HepG2 (cell line): Measurements from ENCODE around the gene AARS2. TPM values are rescaled to one million over a fixed set of nuclear protein-coding genes. Genes with fewer than 3 reads are reported as not detected.

Experiments
- ATAC-seq: fragments of 200-7000 bp; cut with Tn5 transposase; 3 replicates; pipeline ENCODE4 v1.9.1; 2020; ENCODE audit warnings: mild to moderate bottlenecking, moderate library complexity
- BruUV-seq: library from RNA; stranded (reverse); fragments of 400-500 nt; replicated peaks from 2 replicates; lab custom pipeline; 2021; lab: Mats Ljungman, UMichigan
- CTCF ChIA-PET: fragments of 300-600 bp; formaldehyde crosslinking; extraction: SDS; loops from one replicate; lab custom pipeline; 2021; ENCODE audit warnings: low total read pairs, inconsistent platforms, low intra/inter-chr PET ratio; lab: Yijun Ruan, JAX
- POLR2A ChIA-PET: fragments of 350-600 bp; sonication (Branson Sonifier 250); formaldehyde crosslinking; loops from one replicate; lab custom pipeline; 2020; ENCODE audit warnings: antibody characterized with exemption, inconsistent platforms; lab: Yijun Ruan, JAX
- DNase-seq: peaks from one replicate; pipeline ENCODE4 v3.0.0-alpha.2; 2015; ENCODE audit warnings: low spot score
- FAIRE-seq: peaks from 3 replicates; lab custom pipeline; 2011; peaks lifted over from hg19 to GRCh38; lab: Jason Lieb, UNC
- H2AFZ ChIP-seq: one replicate; pipeline ENCODE4 v1.6.1; 2011; ENCODE audit warnings: low read length, inconsistent platforms
- H3K27ac ChIP-seq: fragments of 300-600 bp; 3 replicates; pipeline ENCODE4 v1.8.0; 2011; ENCODE audit warnings: mixed run types, mild to moderate bottlenecking, mixed read lengths, low read length, inconsistent platforms; ENCODE audit not compliant: insufficient read depth; ENCODE audit errors: extremely low read length
- H3K27me3 ChIP-seq, 2 experiments: fragments of 200-600 bp in 1 of 2; 2 replicates in 1 of 2; 3 replicates in 1 of 2; pipeline versions ENCODE4 v1.6.0 to v1.8.0; 2011; ENCODE audit warnings: low read length in 2 of 2, mild to moderate bottlenecking in 2 of 2, moderate library complexity in 2 of 2, inconsistent platforms in 1 of 2; ENCODE audit not compliant: insufficient read depth in 2 of 2, control insufficient read depth in 1 of 2
- H3K36me3 ChIP-seq, 2 experiments: fragments of 200-600 bp in 1 of 2; replicated peaks in 1 of 2; 2 replicates in 1 of 2; 3 replicates in 1 of 2; pipeline versions ENCODE4 v1.5.1 to v1.8.0; 2011; ENCODE audit warnings: low read length in 2 of 2, inconsistent platforms in 1 of 2; ENCODE audit not compliant: insufficient read depth in 2 of 2, control insufficient read depth in 1 of 2
- H3K4me1 ChIP-seq: 2 replicates; pipeline ENCODE4 v1.5.1; 2012; ENCODE audit warnings: low read length, inconsistent platforms; ENCODE audit not compliant: insufficient read depth
- H3K4me2 ChIP-seq: 2 replicates; pipeline ENCODE4 v1.6.0; 2011; ENCODE audit warnings: low read depth, low read length, inconsistent platforms
- H3K4me3 ChIP-seq, 3 experiments: fragments of 200-600 bp in 1 of 3; sonication (generic), shearing (Covaris generic) in 1 of 3; replicated peaks in 1 of 3; 2 replicates each; pipeline ENCODE4 v1.5.1; 2011 to 2016; ENCODE audit warnings: low read length in 3 of 3, inconsistent platforms in 2 of 3, low read depth in 2 of 3, mild to moderate bottlenecking in 2 of 3, control low read depth in 1 of 3, mixed read lengths in 1 of 3; ENCODE audit not compliant: insufficient read depth in 1 of 3
- H3K79me2 ChIP-seq: one replicate; pipeline ENCODE4 v1.6.1; 2011; ENCODE audit warnings: low read length, inconsistent platforms; ENCODE audit not compliant: insufficient read depth
- H3K9ac ChIP-seq: 2 replicates; pipeline ENCODE4 v1.6.0; 2011; ENCODE audit warnings: mild to moderate bottlenecking, low read depth, low read length, inconsistent platforms; ENCODE audit not compliant: insufficient read depth
- H3K9me3 ChIP-seq: 2 replicates; pipeline ENCODE4 v1.5.1; 2012; ENCODE audit warnings: mild to moderate bottlenecking, low read length
- H4K20me1 ChIP-seq: 2 replicates; pipeline ENCODE4 v1.6.0; 2011; ENCODE audit warnings: inconsistent platforms, mild to moderate bottlenecking, low read length, moderate library complexity; ENCODE audit not compliant: insufficient read depth
- MAFF ChIP-seq: IDR thresholded peaks from 2 replicates; pipeline ENCODE4 v1.6.1; 2011; ENCODE audit warnings: low read depth, low read length, improper control_type of control experiment
- MAFK ChIP-seq, 2 experiments: IDR thresholded peaks in 1 of 2; conservative IDR thresholded peaks in 1 of 2; 2 replicates each; pipeline ENCODE4 v1.6.1; 2011; ENCODE audit warnings: improper control_type of control experiment in 2 of 2, low read length in 2 of 2
- NPAS2 ChIP-seq: sonication (generic); formaldehyde crosslinking; IDR thresholded peaks from 2 replicates; pipeline ENCODE4 v1.8.0; 2022; ENCODE audit warnings: mild to moderate bottlenecking, missing genetic modification reagents, borderline replicate concordance
- PREB ChIP-seq: sonication (generic); formaldehyde crosslinking; IDR thresholded peaks from 2 replicates; pipeline ENCODE4 v1.4.0; 2020; ENCODE audit warnings: missing genetic modification reagents
- ZNF260 ChIP-seq: sonication (generic); formaldehyde crosslinking; IDR thresholded peaks from 2 replicates; pipeline ENCODE4 v1.4.0; 2020; ENCODE audit warnings: missing genetic modification reagents, low read depth, mild to moderate bottlenecking, borderline replicate concordance
- ZSCAN9 ChIP-seq: IDR thresholded peaks from 2 replicates; pipeline ENCODE4 v1.6.1; 2016; ENCODE audit warnings: borderline replicate concordance
- WGBS: methylation state at CpG from one replicate; pipeline ENCODE4 v1.1.6; 2017; ENCODE audit warnings: low lambda C conversion rate; 5-methylcytosine and 5-hydroxymethylcytosine counted together
- in situ Hi-C: cut with HindIII; loops from 2 replicates; pipeline ENCODE4 v1.10.0; 2017; ENCODE audit warnings: low pct_unique_long_range_greater_than_20kb; ENCODE audit not compliant: extremely low pct_ligation_motif_present
- intact Hi-C: fragments of 100-400 bp; cut with micrococcal nuclease; formaldehyde crosslinking; loops from one replicate; pipeline ENCODE4 v1.10.0; 2022; ENCODE audit not compliant: unreplicated experiment
- polyA plus RNA-seq, 8 experiments: library from polyadenylated mRNA; depleted of rRNA in 3 of 8; stranded (reverse) in 7 of 8; unstranded in 1 of 8; fragments of >200 nt; fragmentation: Illumina TruSeq in 4 of 8; extraction: Trizol in 4 of 8; gene quantifications; 2 replicates each; pipeline versions ENCODE4 v1.2.1 to v1.2.3, GENCODE V29; 2011 to 2016; ENCODE audit warnings: low read depth in 4 of 8, missing spikeins in 1 of 8, mixed read lengths in 1 of 8; ENCODE audit not compliant: insufficient read depth in 1 of 8
- total RNA-seq, 5 experiments: library from RNA; depleted of rRNA; stranded (reverse); fragments of >200 nt; fragmentation: Illumina TruSeq; extraction: Trizol; gene quantifications; 2 replicates each; pipeline ENCODE4 v1.2.3, GENCODE V29; 2016; ENCODE audit warnings: low read depth in 1 of 5
- TF ChIP-seq, protein P1 (sequence below): sonication (generic); formaldehyde crosslinking; IDR thresholded peaks from 2 replicates; pipeline ENCODE4 v1.5.0; 2020; ENCODE audit warnings: missing genetic modification reagents

AARS2 gene
- total and polyA plus RNA-seq, 2 of the 13 experiments (the other 11 are each of a cell fraction or from before 2014, with no cell fraction given) = 7.5 to 24.1 TPM

DNA sequence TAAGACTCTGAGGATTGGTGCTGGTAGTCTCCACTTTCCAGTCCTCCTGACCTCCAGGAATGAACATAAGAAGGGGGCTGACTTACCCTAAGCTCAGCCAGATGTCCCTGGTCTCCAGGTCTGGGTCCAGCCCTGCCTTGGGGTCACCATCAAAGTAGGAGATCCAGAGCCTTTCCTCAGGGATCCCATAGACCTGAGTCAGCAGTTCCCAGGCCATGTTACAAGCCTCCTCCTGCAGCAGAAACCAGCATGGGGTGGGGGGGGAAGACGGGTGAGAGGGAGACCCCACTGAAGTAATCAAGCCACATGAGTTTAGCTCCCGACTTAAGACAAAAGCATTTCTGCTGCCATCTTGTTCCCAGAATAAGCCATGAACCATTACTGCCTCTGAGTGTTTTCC is 1.8 kb downstream of the AARS2 start:
- peaks cover 13% of the 10 kb centered on the region for H3K4me1 ChIP-seq
- POLR2A ChIA-PET = no interaction called here
- H3K9me3 ChIP-seq = no peaks in the 10 kb centered on the region
- no peak overlapping the region for H2AFZ ChIP-seq
- WGBS = 87% methylated on average over 2 of the region's 2 CpGs
- no peaks in the 10 kb centered on the region for H4K20me1 ChIP-seq
- TF ChIP-seq MAFK (conservative IDR thresholded peaks at IDR 0.05 in 1 of 2, IDR thresholded peaks at IDR 0.05 in 1 of 2; ENCODE audit: low read length in 2 of 2) = peak; percentile 84 to 95
- peak; percentile 88 for TF ChIP-seq MAFF
- no peak for TF ChIP-seq PREB (CRISPR knock-in tag)
- TF ChIP-seq, protein P1, sequence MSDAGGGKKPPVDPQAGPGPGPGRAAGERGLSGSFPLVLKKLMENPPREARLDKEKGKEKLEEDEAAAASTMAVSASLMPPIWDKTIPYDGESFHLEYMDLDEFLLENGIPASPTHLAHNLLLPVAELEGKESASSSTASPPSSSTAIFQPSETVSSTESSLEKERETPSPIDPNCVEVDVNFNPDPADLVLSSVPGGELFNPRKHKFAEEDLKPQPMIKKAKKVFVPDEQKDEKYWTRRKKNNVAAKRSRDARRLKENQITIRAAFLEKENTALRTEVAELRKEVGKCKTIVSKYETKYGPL (CRISPR knock-in tag) = no peak
- no peak for TF ChIP-seq NPAS2 (CRISPR knock-in tag)
- no peak for TF ChIP-seq ZNF260 (CRISPR knock-in tag)
- TF ChIP-seq ZSCAN9 (CRISPR knock-in tag) = no peak
- intact Hi-C loops = no loop called here
- H3K79me2 ChIP-seq = peaks cover 15% of the 10 kb centered on the region
- H3K36me3 ChIP-seq = peaks cover 27 to 50% of the 10 kb centered on the region in 2 experiments
- no peak for FAIRE-seq
- no peak overlapping the region for H3K4me2 ChIP-seq
- in situ Hi-C loops = loop anchor here (5.0 kb wide), 1 partner anchor 44 kb away; the partner anchor contains the start of gene NFKBIE
- no TSS peak for BruUV-seq
- DNase-seq = no peak
- no peak overlapping the region for H3K27ac ChIP-seq
- no peak overlapping the region for H3K9ac ChIP-seq
- H3K4me3 ChIP-seq = no peak overlapping the region
- CTCF ChIA-PET = no interaction called here
- peaks cover 0 to 11% of the 10 kb centered on the region in 2 experiments; a peak in 2 of 5 replicates for H3K27me3 ChIP-seq
- ATAC-seq = no peak
